OCI-LY3 (cell line): ENCODE measurements around the gene FCF1.

Experiments used
- H2AFZ ChIP-seq: fragments of 200-600, 300-600 bp; shearing (Covaris generic); 2 replicates; pipeline ENCODE4 v1.6.0; 2014; ENCODE audit warnings: antibody characterized with exemption, low read depth, low read length
- H3K27ac ChIP-seq: fragments of 200-600, 300-600 bp; sonication (generic); 2 replicates; pipeline ENCODE4 v1.5.1; 2014; ENCODE audit warnings: mild to moderate bottlenecking, low read length, moderate library complexity, mixed read lengths
- H3K27me3 ChIP-seq: fragments of 200-600, 300-600 bp; sonication (generic); 2 replicates; pipeline ENCODE4 v1.6.1; 2014; ENCODE audit warnings: low read depth, low read length, mixed read lengths
- H3K36me3 ChIP-seq: fragments of 200-600, 300-600 bp; sonication (generic); replicated peaks from 2 replicates; pipeline ENCODE3; 2014; ENCODE audit warnings: low read depth, low read length, mixed read lengths
- H3K4me1 ChIP-seq: fragments of 300-600, 200-600 bp; sonication (generic); 2 replicates; pipeline ENCODE4 v1.6.1; 2014; ENCODE audit warnings: low read length, mixed read lengths
- H3K4me2 ChIP-seq: fragments of 200-600, 300-600 bp; sonication (generic); 2 replicates; pipeline ENCODE4 v1.6.1; 2014; ENCODE audit warnings: low read length, mixed read lengths
- H3K4me3 ChIP-seq: fragments of 300-600, 200-600 bp; sonication (generic); 2 replicates; pipeline ENCODE4 v1.5.1; 2014; ENCODE audit warnings: antibody characterized with exemption, mild to moderate bottlenecking, low read length, moderate library complexity
- H3K79me2 ChIP-seq: fragments of 300-600, 200-600 bp; shearing (Covaris generic); 2 replicates; pipeline ENCODE4 v1.6.1; 2014; ENCODE audit warnings: mild to moderate bottlenecking, low read length, mixed read lengths
- H3K9ac ChIP-seq: fragments of 300-600, 200-600 bp; shearing (Covaris generic); 2 replicates; pipeline ENCODE4 v1.6.0; 2014; ENCODE audit warnings: mild to moderate bottlenecking, low read length, moderate library complexity
- H3K9me3 ChIP-seq: fragments of 200-600, 300-600 bp; shearing (Covaris generic); 2 replicates; pipeline ENCODE4 v1.6.1; 2014; ENCODE audit warnings: low read length, mixed read lengths; ENCODE audit not compliant: insufficient read depth
- H4K20me1 ChIP-seq: fragments of 200-600, 300-600 bp; sonication (generic); 2 replicates; pipeline ENCODE4 v1.6.1; 2016; ENCODE audit warnings: low read length, mixed read lengths; ENCODE audit not compliant: insufficient read depth
- EZH2phosphoT487 ChIP-seq: fragments of 200-600 bp; shearing (Covaris generic); IDR thresholded peaks from 2 replicates; pipeline ENCODE4 v1.6.1; 2018; ENCODE audit warnings: antibody characterized with exemption, mixed run types, low read depth
- TF ChIP-seq, protein P1 (sequence below): fragments of 200-600, 300-600 bp; sonication (generic); IDR thresholded peaks from 2 replicates; pipeline ENCODE4 v1.5.1; 2014; ENCODE audit warnings: antibody characterized with exemption, low read length, low read depth

Gene FCF1

DNA sequence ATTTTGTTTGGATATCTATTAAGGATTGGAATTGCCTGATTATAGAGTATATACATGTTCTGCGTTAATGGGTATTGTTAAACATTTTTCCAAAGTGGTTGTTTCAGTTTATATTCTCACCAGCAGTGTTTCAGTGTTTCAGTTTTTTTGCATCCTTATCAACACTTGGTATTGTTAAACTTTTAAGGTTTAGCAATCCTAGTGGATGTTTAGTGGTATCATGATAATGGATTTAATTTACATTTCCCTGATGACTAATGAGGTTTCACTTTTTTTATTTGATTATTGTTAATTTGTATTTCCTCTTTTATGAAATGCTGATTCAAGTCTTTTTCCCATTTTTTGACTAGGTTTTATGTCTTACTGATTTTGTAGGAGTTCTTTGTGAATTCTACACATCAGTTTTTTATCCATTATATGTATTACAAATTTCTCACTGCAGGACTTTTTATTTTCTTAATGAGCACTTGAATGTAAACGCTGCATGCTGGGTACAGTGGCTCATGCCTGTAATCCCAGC is 73.9 kb downstream of the FCF1 start:
- Histone ChIP-seq H3K36me3 (peaks cover 52% of the 10 kb centered on the region), H3K9me3 (no peaks in the 10 kb centered on the region), H3K4me3 (no peak overlapping the region), H3K9ac (no peak overlapping the region), H2AFZ (no peak overlapping the region), H3K79me2 (peaks cover 55% of the 10 kb centered on the region), H3K27me3 (no peaks in the 10 kb centered on the region), H3K4me2 (no peak overlapping the region), H4K20me1 (0 out of 2 replicates have a peak, but pooled peaks cover 8% of the 10 kb centered on the region), H3K27ac (no peak overlapping the region), H3K4me1 (no peaks in the 10 kb centered on the region)
- TF ChIP-seq, protein P1, sequence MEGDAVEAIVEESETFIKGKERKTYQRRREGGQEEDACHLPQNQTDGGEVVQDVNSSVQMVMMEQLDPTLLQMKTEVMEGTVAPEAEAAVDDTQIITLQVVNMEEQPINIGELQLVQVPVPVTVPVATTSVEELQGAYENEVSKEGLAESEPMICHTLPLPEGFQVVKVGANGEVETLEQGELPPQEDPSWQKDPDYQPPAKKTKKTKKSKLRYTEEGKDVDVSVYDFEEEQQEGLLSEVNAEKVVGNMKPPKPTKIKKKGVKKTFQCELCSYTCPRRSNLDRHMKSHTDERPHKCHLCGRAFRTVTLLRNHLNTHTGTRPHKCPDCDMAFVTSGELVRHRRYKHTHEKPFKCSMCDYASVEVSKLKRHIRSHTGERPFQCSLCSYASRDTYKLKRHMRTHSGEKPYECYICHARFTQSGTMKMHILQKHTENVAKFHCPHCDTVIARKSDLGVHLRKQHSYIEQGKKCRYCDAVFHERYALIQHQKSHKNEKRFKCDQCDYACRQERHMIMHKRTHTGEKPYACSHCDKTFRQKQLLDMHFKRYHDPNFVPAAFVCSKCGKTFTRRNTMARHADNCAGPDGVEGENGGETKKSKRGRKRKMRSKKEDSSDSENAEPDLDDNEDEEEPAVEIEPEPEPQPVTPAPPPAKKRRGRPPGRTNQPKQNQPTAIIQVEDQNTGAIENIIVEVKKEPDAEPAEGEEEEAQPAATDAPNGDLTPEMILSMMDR: no peak
- TF ChIP-seq EZH2phosphoT487: no peak
